Vagina (tissue), 2 donors: ENCODE results near the gene UCK1.

Experiments used
- POLR2AphosphoS5 ChIP-seq, 2 donors: sonication (generic); formaldehyde crosslinking; IDR thresholded peaks; one replicate each; pipeline ENCODE4 v1.9.0; 2017; ENCODE audit warnings: antibody characterized with exemption in 2 of 2, mild to moderate bottlenecking in 2 of 2, low read depth in 1 of 2; ENCODE audit not compliant: insufficient read depth in 1 of 2
- TF ChIP-seq, protein P1 (sequence below), 3 experiments: fragments of 450-650 bp in 2 of 3; fragments of 200-600 bp in 1 of 3; sonication (generic) in 1 of 3; IDR thresholded peaks; one replicate each; pipeline ENCODE4 v1.5.1; 2017 to 2019; ENCODE audit warnings: antibody characterized with exemption in 3 of 3, mild to moderate bottlenecking in 2 of 3, moderate library complexity in 2 of 3

DNA sequence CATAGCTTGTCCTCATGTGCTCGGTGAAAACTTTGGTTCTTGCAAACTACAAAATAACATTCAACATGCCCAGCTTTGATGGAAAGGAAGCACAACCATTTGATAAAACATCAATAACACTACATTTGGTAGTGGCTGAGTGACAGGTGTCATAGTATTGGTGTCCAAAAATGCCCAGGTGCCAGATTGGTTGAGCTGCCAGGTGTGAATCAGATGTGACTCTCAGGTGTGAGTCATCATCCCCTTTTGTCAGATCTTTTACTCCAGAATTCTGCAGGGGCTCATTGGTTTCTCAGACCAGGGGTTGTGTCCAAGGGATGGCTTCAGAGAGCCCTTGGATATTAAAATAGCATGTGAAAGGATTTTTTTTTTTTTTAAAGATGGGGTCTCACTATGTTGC, 50.8 kb downstream of the UCK1 start:
- no peak for TF ChIP-seq POLR2AphosphoS5 (IDR thresholded peaks at IDR 0.05; ENCODE audit: insufficient read depth in 1 of 2, low read depth in 1 of 2)
- TF ChIP-seq, protein P1, sequence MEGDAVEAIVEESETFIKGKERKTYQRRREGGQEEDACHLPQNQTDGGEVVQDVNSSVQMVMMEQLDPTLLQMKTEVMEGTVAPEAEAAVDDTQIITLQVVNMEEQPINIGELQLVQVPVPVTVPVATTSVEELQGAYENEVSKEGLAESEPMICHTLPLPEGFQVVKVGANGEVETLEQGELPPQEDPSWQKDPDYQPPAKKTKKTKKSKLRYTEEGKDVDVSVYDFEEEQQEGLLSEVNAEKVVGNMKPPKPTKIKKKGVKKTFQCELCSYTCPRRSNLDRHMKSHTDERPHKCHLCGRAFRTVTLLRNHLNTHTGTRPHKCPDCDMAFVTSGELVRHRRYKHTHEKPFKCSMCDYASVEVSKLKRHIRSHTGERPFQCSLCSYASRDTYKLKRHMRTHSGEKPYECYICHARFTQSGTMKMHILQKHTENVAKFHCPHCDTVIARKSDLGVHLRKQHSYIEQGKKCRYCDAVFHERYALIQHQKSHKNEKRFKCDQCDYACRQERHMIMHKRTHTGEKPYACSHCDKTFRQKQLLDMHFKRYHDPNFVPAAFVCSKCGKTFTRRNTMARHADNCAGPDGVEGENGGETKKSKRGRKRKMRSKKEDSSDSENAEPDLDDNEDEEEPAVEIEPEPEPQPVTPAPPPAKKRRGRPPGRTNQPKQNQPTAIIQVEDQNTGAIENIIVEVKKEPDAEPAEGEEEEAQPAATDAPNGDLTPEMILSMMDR (IDR thresholded peaks at IDR 0.05) = no peak
